SIG-M5 (cell line): ENCODE measurements around the gene RNF115.
A peak's percentile ranks its signal among the peaks of the same experiment; 100 is the strongest.
"Not testable (repeated sequence)": the region's sequence is repeated elsewhere in the genome, so short reads cannot be mapped to it uniquely, and the experiment has no call there.

Experiments
- DNase-seq: peaks from one replicate; lab custom pipeline; 2025; lab: John Stamatoyannopoulos, UW

Gene RNF115

GRCh38 chr1:145823565-145824498 lies at the start of gene RNF115, which contains the start of gene POLR3C:
Gene RNF115, minus strand, starts transcription at chr1:145824095. Its CDS starts 222 bp downstream, at chr1:145823873.
Gene POLR3C, plus strand, starts transcription at chr1:145824200. Its CDS starts 1,577 bp downstream, at chr1:145825777.
- DNase-seq = peak; percentile 90

GRCh38 chr1:145871994-145872924 lies 48.4 kb upstream of the RNF115 start:
- DNase-seq = no peak

- no peak for DNase-seq
Observed at GRCh38 chr1:145868232-145868631, 44.3 kb upstream of the RNF115 start.

GRCh38 chr1:145863282-145864018 lies 39.6 kb upstream of the RNF115 start:
- no peak for DNase-seq

GRCh38 chr1:145859491-145860023 lies 35.7 kb upstream of the RNF115 start:
- DNase-seq = peak; percentile 58

- DNase-seq = no peak
Observed at GRCh38 chr1:145858901-145859490, 35.1 kb upstream of the RNF115 start, which contains the start of gene PIAS3. Gene PIAS3, minus strand, starts transcription at chr1:145859081. Its CDS starts 91 bp downstream, at chr1:145858990.

GRCh38 chr1:145858238-145858900 lies 34.5 kb upstream of the RNF115 start:
- DNase-seq = no peak

- no peak for DNase-seq
Observed at GRCh38 chr1:145857170-145857569, 33.3 kb upstream of the RNF115 start.

GRCh38 chr1:145855426-145855948 lies 31.6 kb upstream of the RNF115 start:
- DNase-seq = no peak

GRCh38 chr1:145849356-145850160 lies 25.7 kb upstream of the RNF115 start:
- DNase-seq = no peak

GRCh38 chr1:145847827-145848226 lies 23.9 kb upstream of the RNF115 start:
- no peak for DNase-seq

GRCh38 chr1:145846201-145846612 lies 22.3 kb upstream of the RNF115 start:
- DNase-seq = no peak

GRCh38 chr1:145845514-145846161 lies 21.7 kb upstream of the RNF115 start, which contains the start of gene NUDT17:
Gene NUDT17, plus strand, starts transcription at chr1:145845630. Its CDS starts 11 bp downstream, at chr1:145845641.
- no peak for DNase-seq

GRCh38 chr1:145845144-145845513 lies 21.2 kb upstream of the RNF115 start:
- peak; percentile 90 for DNase-seq

- DNase-seq = no peak
Observed at GRCh38 chr1:145843031-145843430, 19.1 kb upstream of the RNF115 start.

- no peak for DNase-seq
Observed at GRCh38 chr1:145837656-145838055, 13.8 kb upstream of the RNF115 start.

GRCh38 chr1:145830810-145831209 lies 6.9 kb upstream of the RNF115 start:
- DNase-seq = not testable (repeated sequence)

GRCh38 chr1:145828367-145829026 lies 4.6 kb upstream of the RNF115 start:
- no peak for DNase-seq
